PC-3 (cell line): ENCODE results near the gene BCAS3. TPM values are rescaled to one million over a fixed set of nuclear protein-coding genes. Genes with fewer than 3 reads are reported as not detected.

Source experiments
- ATAC-seq: fragments of 200-7000 bp; cut with Tn5 transposase; 2 replicates; pipeline ENCODE4 v1.9.1; 2020; ENCODE audit warnings: mild to moderate bottlenecking, moderate library complexity
- BruUV-seq: library from RNA; stranded (reverse); fragments of 400-500 nt; replicated peaks from 2 replicates; lab custom pipeline; 2021; lab: Mats Ljungman, UMichigan
- CTCF ChIA-PET: fragments of 300-600 bp; sonication (Branson Sonifier 250); formaldehyde crosslinking; loops from one replicate; lab custom pipeline; 2022; ENCODE audit warnings: antibody characterized with exemption; lab: Charles Lee
- POLR2A ChIA-PET: fragments of 300-600 bp; sonication (Branson Sonifier 250); formaldehyde crosslinking; loops from one replicate; lab custom pipeline; 2022; ENCODE audit warnings: antibody characterized with exemption; ENCODE audit not compliant: unreplicated experiment; lab: Charles Lee
- DNase-seq: peaks from one replicate; pipeline ENCODE4 v3.0.0-alpha.2; 2015
- H2AFZ ChIP-seq: fragments of 300-600 bp; sonication (generic); 2 replicates; pipeline ENCODE4 v1.6.0; 2016; ENCODE audit warnings: antibody characterized with exemption, low read length
- H3F3A ChIP-seq: fragments of 300-600 bp; sonication (generic); one replicate; pipeline ENCODE4 v1.6.0; 2017; ENCODE audit warnings: antibody characterized with exemption, low read length, control low read depth, mild to moderate bottlenecking; ENCODE audit not compliant: unreplicated experiment
- H3K27ac ChIP-seq: fragments of 300-600 bp; sonication (generic); 2 replicates; pipeline ENCODE4 v1.5.1; 2016; ENCODE audit warnings: mild to moderate bottlenecking, low read length
- H3K27me3 ChIP-seq: fragments of 300-600 bp; sonication (generic); 2 replicates; pipeline ENCODE4 v1.6.1; 2016; ENCODE audit warnings: low read length, mixed read lengths
- H3K36me3 ChIP-seq: fragments of 300-600 bp; sonication (generic); 2 replicates; pipeline ENCODE4 v1.6.1; 2016; ENCODE audit warnings: low read depth, mixed run types, low read length, mixed read lengths
- H3K4me1 ChIP-seq: fragments of 300-600 bp; sonication (generic); 2 replicates; pipeline ENCODE4 v1.5.1; 2016; ENCODE audit warnings: low read length; ENCODE audit not compliant: insufficient read depth
- H3K4me2 ChIP-seq: fragments of 300-600 bp; sonication (generic); 2 replicates; pipeline ENCODE4 v1.6.0; 2016; ENCODE audit warnings: low read length
- H3K4me3 ChIP-seq: fragments of 300-600 bp; sonication (generic); 2 replicates; pipeline ENCODE4 v1.5.1; 2016; ENCODE audit warnings: mild to moderate bottlenecking, low read length, mixed read lengths
- H3K79me2 ChIP-seq: fragments of 300-600 bp; sonication (generic); 2 replicates; pipeline ENCODE4 v1.6.1; 2017; ENCODE audit warnings: low read length, mixed read lengths
- H3K9ac ChIP-seq: fragments of 300-600 bp; sonication (generic); 2 replicates; pipeline ENCODE4 v1.6.0; 2016; ENCODE audit warnings: mild to moderate bottlenecking, low read length
- H3K9me2 ChIP-seq: fragments of 300-600 bp; sonication (generic); replicated peaks from 2 replicates; pipeline ENCODE4 v1.6.1; 2016; ENCODE audit warnings: mixed run types, low read length, mixed read lengths
- H3K9me3 ChIP-seq: fragments of 300-600 bp; sonication (generic); 2 replicates; pipeline ENCODE4 v1.6.1; 2016; ENCODE audit warnings: low read length, mixed read lengths
- H4K20me1 ChIP-seq: fragments of 300-600 bp; sonication (generic); 2 replicates; pipeline ENCODE4 v1.6.1; 2016; ENCODE audit warnings: low read length, mixed read lengths
- CTCF ChIP-seq: fragments of 300-600 bp; sonication (generic); conservative IDR thresholded peaks from 2 replicates; pipeline ENCODE4 v1.5.1; 2017; ENCODE audit warnings: antibody characterized with exemption, low read depth, mild to moderate bottlenecking, low read length
- EZH2 ChIP-seq: fragments of 300-600 bp; sonication (generic); IDR thresholded peaks from one replicate; pipeline ENCODE4 v1.6.1; 2017; ENCODE audit warnings: antibody characterized with exemption, mild to moderate bottlenecking, low read length; ENCODE audit not compliant: unreplicated experiment
- EZH2phosphoT487 ChIP-seq: fragments of 300-600 bp; sonication (generic); IDR thresholded peaks from 2 replicates; pipeline ENCODE4 v1.6.1; 2018; ENCODE audit warnings: mild to moderate bottlenecking, antibody characterized with exemption, low read length, borderline replicate concordance
- intact Hi-C: fragments of 100-400 bp; cut with micrococcal nuclease; formaldehyde crosslinking; loops from 2 replicates; pipeline ENCODE4 v1.9.0; 2023
- total RNA-seq: library from RNA; depleted of rRNA; stranded (reverse); fragments of >200 nt; gene quantifications from 2 replicates; pipeline ENCODE4 v1.2.3, GENCODE V29; 2014

BCAS3 gene
- total RNA-seq, 1 experiment from 2014 or later = 25.9 TPM

GRCh38 chr17:61402978-61403800, 725.5 kb downstream of the BCAS3 start:
- Histone ChIP-seq H3K27me3 (no peaks in the 10 kb centered on the region), H3K4me2 (no peak overlapping the region), H3K36me3 (no peaks in the 10 kb centered on the region), H3K9ac (no peak overlapping the region), H3K27ac (no peak overlapping the region), H3K79me2 (peaks cover 20% of the 10 kb centered on the region), H3K9me3 (no peaks in the 10 kb centered on the region), H2AFZ (no peak overlapping the region), H3F3A (no peaks in the 10 kb centered on the region), H3K4me3 (no peak overlapping the region), H3K9me2 (no peaks in the 10 kb centered on the region), H3K4me1 (peaks cover 13% of the 10 kb centered on the region), H4K20me1 (no peaks in the 10 kb centered on the region)
- BruUV-seq = no TSS peak
- intact Hi-C loops = no loop called here
- CTCF ChIA-PET = no interaction called here
- POLR2A ChIA-PET = no interaction called here
- no peak for DNase-seq
- TF ChIP-seq EZH2phosphoT487 = no peak
- TF ChIP-seq CTCF = no peak
- no peak for TF ChIP-seq EZH2
- ATAC-seq = no peak

GRCh38 chr17:61403801-61404662, 726.4 kb downstream of the BCAS3 start:
- no peaks in the 10 kb centered on the region for H3K36me3 ChIP-seq

More at GRCh38 chr17:61403801-61404662, 726.4 kb downstream of the BCAS3 start:
- H3K4me3 ChIP-seq = no peak overlapping the region
- H3K27ac ChIP-seq = no peak overlapping the region
- H3K9me3 ChIP-seq = no peaks in the 10 kb centered on the region
- TF ChIP-seq CTCF (no peak), EZH2phosphoT487 (no peak), EZH2 (no peak)
- H3K27me3 ChIP-seq = no peaks in the 10 kb centered on the region
- no peak for ATAC-seq
- H3K79me2 ChIP-seq = peaks cover 16% of the 10 kb centered on the region
- no peaks in the 10 kb centered on the region for H4K20me1 ChIP-seq
- peaks cover 14% of the 10 kb centered on the region for H3K4me1 ChIP-seq
- no peaks in the 10 kb centered on the region for H3F3A ChIP-seq
- ChIA-PET CTCF (no interaction called here), POLR2A (no interaction called here)
- DNase-seq = no peak
- no TSS peak for BruUV-seq
- no peak overlapping the region for H3K4me2 ChIP-seq
- no peak overlapping the region for H2AFZ ChIP-seq
- no peak overlapping the region for H3K9ac ChIP-seq
- no peaks in the 10 kb centered on the region for H3K9me2 ChIP-seq
- intact Hi-C loops = no loop called here
